GM18909 (cell line): ENCODE results near the gene SYT1.
A peak's percentile ranks its signal among the peaks of the same experiment; 100 is the strongest.
"Not testable (repeated sequence)": the region's sequence is repeated elsewhere in the genome, so short reads cannot be mapped to it uniquely, and the experiment has no call there.

Source experiments
- ATAC-seq: cut with Tn5 transposase; IDR thresholded peaks from one replicate; pipeline ENCODE4 v1.9.1; 2021; ENCODE audit warnings: mild to moderate bottlenecking; ENCODE audit not compliant: unreplicated experiment, poor library complexity

Gene SYT1

GRCh38 chr12:78864403-78864869 is at the start of gene SYT1:
SYT1 (plus strand) TSS chr12:78864774.
- ATAC-seq = peak; percentile 29

DNA sequence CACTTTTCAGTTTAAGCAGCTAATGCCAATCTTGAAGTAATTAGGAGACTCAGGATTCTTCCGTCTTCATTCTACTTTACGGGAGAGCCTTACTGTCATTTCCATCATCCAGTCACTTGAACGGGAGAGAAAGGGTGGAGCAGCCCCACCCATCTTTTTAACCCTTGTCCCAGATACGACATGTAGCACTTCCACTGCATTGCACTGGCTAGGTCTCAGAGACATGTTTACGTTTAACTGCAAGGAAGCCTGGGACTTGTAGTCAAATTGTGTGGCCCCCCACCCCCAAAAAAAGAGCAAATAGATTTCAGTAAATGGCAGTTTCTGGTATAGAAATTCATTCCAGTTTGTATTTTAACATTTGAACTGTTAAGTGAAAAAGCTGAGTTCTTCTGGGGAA is 46.1 kb upstream of the SYT1 start:
- ATAC-seq = no peak

DNA sequence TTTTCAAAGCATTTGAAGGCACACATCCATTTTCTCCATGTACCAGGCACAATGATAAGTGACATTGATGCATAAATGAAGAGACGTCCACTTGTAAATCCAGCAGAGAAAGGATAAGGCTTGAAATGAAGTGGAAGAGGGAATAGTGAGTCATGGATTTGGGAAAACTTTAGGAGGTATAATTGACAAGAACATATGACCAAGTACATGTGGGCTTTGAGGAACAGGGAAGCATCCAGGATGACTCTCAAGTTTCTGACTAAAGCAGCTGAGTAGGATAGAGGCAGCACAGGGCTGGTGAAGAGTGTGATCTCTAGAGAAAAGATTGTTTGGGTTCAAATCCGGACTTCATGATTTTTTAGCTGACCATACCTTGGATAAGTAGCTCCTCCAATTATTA is 43.6 kb upstream of the SYT1 start:
- no peak for ATAC-seq

DNA sequence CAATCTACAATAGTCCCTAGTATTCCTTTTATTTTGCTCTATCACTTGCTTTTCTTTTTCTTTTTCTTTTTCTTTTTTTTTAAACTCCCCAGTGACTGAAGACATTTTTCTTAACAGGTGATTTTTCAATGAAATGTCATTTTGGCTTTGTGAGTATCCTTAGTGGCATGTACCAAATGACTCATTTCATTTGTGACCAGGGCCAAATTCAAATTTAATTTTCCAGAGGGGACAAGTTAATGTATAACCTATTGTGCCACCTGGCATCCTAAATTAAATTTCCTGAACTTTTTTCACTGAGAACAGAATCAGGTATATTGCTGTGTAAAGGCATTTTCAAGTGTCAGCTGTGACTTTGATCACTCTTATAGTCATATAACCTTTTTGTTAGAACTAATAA is 39.7 kb upstream of the SYT1 start:
- ATAC-seq = no peak

GRCh38 chr12:78829690-78830089 is 34.9 kb upstream of the SYT1 start:
- ATAC-seq = no peak

- no peak for ATAC-seq
Observed at GRCh38 chr12:78835493-78835892, 29.1 kb upstream of the SYT1 start.

- ATAC-seq = not testable (repeated sequence)
Observed at GRCh38 chr12:78840518-78841019, 24.0 kb upstream of the SYT1 start.

GRCh38 chr12:78853231-78853630 is 11.3 kb upstream of the SYT1 start:
- ATAC-seq = no peak

DNA sequence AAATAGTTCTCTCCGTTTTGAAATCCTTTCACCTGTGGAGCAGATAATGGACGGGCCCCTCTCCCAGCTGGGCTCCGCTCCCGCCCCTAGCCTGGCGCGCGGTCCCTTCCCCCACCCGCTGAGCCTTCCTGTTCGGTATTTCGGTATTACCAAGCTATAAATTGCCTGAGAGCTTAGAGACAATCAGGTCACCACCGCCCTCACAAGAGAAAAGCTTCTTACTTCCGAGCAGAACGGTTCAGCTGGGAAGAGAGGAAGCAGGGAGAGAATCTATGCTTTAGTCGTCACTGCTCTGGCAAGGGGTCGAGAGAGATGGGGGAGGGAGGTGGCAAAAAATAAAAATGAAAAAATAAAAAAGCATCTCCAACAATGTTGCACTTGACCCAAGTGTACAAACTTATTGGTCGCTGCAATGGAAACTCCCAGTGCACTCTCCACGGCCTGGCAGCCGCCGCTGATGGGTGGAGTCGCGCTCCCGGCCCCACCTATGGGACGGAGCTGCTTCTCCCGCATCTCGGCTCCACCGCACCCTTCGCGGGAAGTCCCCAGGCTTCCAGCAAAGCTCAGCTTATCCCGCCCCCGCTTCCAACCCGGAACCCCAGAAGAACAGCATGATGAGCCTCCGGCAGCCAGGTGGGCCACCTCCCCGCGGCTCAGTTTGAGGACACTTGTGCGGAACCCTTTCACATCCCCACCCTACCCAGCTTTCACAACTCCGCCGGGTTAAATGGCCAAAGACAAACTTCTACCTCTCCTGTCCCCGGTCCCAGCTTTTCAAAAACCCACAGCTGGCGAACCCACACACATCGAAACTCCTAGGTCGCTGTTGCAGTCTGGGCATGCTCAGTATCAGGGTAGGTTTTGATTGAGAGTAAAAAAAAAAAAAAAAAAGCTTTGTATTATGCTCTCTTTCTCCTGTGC is 832 bp upstream of the SYT1 start:
- ATAC-seq = peak; percentile 56

GRCh38 chr12:78864870-78865463 is 393 bp downstream of the SYT1 start:
- peak; percentile 20 for ATAC-seq

DNA sequence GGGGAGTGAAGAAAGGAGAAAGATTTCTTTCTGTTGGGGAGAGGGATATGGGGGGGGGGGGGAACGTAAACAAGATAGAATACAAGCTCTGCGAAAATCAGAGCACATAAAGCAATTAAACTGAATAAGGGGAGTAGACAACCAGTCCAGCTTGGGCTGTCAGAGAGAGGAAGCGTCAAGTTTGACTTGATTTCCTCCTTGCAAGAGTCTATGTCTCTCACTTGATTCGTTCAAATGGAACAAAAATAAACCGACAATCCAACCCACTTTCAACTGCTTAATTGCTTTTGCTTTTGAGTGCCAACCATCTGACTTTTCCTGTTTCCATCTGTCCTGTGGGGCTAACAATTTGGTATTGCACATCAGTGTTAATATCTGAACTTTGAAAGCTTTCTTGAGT is 942 bp downstream of the SYT1 start:
- ATAC-seq = no peak

DNA sequence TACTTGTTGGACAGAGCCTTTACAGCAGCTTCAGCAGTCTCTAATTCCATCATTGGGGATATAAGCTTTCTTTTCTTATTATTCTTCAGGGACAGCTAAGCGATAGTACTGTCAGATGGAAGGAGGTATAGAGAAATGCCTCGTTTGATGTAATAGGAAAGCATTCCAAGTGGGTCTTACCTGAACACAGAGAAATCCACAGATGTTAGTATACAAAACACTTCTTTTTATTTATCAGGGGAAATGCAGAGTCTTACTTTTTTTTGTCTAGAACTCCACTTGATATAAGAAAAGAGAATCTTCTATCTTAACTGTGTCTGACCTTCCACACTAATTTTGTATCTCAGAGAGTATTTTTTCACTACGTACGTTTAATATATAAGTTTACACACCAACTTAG is 1.9 kb downstream of the SYT1 start:
- ATAC-seq = no peak

DNA sequence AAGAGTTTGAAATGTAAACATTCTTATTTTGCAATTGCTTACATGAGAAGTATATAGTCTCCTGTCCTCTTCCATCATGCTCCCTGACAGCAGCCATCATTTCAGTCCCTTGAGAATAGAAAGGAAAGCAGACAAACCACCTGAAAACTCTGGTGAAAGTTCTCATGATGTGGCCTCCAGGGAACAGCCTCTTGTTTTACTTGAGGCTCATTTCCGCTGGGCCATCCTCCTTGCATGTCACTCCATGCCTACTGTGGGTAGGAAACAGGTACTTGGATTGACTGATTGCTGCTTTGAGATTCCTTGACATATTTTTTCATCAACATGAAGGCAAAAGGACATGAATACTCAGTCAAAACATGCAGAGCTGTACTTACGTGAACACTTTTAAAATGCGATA is 6.0 kb downstream of the SYT1 start:
- ATAC-seq = no peak

- no peak for ATAC-seq
Observed at GRCh38 chr12:78871566-78871965, 7.0 kb downstream of the SYT1 start.

DNA sequence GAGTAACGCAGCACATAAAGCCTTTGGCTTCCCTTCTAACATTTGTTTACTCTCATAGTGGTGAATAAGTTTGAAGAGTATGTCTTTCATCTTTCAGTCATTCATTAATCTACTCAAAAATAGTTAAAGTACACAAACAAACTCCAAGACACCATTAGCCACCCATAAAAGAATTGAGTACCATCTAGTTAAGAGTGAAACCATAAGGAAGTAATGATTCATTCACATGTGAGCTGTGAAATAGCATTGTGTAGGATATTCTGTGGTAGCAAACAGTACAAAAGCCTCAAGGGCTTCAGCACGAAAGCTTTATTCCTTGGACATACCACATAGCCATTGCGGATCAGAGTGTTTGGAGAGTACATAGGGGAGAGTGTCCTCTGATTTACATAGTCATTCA is 13.9 kb downstream of the SYT1 start:
- ATAC-seq = no peak

GRCh38 chr12:78878866-78879265 is 14.3 kb downstream of the SYT1 start:
- no peak for ATAC-seq

- no peak for ATAC-seq
Observed at GRCh38 chr12:78880078-78880477, 15.5 kb downstream of the SYT1 start.

DNA sequence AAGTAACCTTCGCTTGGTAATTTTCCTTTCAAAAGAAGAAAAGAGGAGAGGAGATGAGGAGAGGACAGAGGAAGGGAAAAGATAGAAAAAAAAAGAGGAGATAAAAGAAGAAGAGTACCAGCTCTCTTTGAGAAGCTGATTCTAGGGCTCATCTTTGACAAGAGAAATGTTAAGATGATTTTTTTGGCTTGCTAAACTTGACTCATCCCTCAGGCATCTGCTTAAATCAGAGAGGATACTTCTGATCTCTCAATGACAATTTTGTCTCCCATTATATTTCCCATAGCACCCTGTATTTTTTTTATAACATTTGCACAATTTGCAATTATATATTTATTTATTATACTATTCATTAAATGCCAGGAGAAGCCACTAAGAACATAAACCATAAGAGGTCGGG is 17.1 kb downstream of the SYT1 start:
- no peak for ATAC-seq

DNA sequence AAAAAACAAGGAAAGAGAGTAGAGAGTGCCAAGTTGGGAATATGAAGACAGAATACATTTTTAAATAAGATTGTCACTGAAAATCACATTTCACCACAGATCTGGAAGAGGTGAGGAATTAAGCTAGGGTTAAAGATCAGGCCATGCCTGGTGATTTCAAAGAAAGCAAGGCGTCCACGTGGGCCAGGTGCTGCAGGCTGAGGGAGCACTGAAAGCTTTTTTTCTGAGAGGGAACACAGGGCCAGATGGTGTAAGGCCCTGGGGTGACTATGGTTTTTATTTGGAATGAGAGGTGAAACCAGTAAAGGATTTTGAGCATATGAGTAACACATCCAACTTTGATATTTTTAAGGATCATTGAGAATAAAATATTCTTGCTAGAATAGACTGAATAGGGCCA is 20.9 kb downstream of the SYT1 start:
- ATAC-seq = no peak

GRCh38 chr12:78886719-78887407 is 22.3 kb downstream of the SYT1 start:
- no peak for ATAC-seq

GRCh38 chr12:78887444-78887843 is 22.9 kb downstream of the SYT1 start:
- no peak for ATAC-seq
